ENCODE results near the gene HMGXB3.
"Not testable (repeated sequence)": the region's sequence is repeated elsewhere in the genome, so short reads cannot be mapped to it uniquely, and the experiment has no call there.

Gene HMGXB3

DNA sequence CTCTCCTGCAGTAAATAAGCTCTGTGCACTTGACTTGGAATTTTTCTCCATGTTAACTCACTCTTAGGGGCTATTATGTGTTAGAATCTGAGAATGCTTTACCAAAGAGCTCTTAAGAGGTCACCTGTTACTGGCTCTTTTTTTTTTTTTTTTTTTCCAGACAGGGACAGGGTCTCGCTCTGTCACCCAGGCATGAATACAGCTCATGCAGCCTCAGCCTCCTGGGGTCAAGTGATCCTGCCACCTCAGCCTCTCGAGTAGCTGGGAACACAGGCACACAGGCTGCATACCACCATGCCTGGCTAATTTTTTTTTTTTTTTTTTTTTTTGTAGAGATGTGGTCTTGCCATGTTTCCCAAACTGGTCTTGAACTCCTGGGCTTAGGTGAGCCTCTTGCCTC lies 22.1 kb downstream of the HMGXB3 start:
- DNase-seq: no peak

- DNase-seq: no peak
Measured at GRCh38 chr5:150023136-150023535, 22.6 kb downstream of the HMGXB3 start.

DNA sequence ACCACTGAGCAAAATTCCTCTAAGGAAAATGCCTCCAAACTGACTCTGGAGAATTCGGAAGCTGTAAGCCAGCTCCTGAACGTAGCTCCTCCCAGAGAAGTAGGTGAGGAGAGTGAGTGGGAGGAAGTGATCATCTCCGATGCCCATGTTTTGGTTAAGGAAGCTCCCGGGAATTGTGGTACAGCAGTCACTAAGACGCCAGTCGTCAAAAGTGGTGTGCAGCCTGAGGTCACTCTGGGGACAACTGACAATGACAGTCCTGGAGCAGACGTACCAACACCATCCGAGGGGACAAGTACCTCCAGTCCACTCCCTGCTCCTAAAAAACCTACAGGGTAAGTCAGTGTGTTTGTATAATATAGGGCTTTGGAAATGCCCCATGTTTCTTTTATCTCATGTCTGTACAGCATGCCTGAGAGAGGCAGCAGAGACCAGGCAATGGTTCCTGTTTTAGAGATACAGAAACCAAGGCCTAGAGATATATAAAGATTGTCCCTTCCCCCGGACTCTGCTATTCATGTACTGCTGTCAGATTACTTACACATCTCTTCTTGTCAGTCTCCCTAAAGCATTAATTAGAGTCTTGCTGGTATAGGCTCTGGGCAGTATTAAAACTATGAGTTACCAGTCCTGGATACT lies 23.9 kb downstream of the HMGXB3 start:
- DNase-seq: no peak

- no peak for DNase-seq
Measured at GRCh38 chr5:150026682-150027172, 26.2 kb downstream of the HMGXB3 start.

DNA sequence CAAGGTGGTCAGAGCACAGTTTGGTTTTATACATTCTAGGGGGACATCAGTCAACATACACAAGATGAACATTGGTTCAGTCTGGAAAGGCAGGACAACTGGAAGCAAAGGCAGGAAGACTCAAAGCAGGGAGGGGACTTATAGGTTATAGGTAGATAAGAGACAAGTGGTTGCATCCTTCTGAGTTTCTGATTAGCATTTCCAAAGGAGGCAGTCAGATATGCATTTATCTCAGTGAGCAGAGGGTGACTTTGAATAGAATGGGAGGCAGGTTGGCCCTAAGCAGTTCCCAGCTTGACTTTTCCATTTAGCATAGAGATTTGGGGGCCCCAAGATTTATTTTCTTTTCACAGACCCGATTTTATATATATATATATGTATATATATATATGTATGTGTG lies 27.5 kb downstream of the HMGXB3 start:
- not testable (repeated sequence) for DNase-seq

GRCh38 chr5:150033334-150033733 lies 32.8 kb downstream of the HMGXB3 start:
- no peak for DNase-seq

- no peak for DNase-seq
Measured at GRCh38 chr5:150034662-150035061, 34.1 kb downstream of the HMGXB3 start.

GRCh38 chr5:150035139-150035895 lies 34.8 kb downstream of the HMGXB3 start:
- no peak for DNase-seq

- DNase-seq: no peak
Measured at GRCh38 chr5:150036513-150036912, 36.0 kb downstream of the HMGXB3 start.

- DNase-seq: no peak
Measured at GRCh38 chr5:150038547-150038946, 38.0 kb downstream of the HMGXB3 start.

- no peak for DNase-seq
Measured at GRCh38 chr5:150042459-150042858, 41.9 kb downstream of the HMGXB3 start.

- no peak for DNase-seq
Measured at GRCh38 chr5:150043657-150044328, 43.3 kb downstream of the HMGXB3 start.

GRCh38 chr5:150044329-150044681 lies 43.8 kb downstream of the HMGXB3 start:
- DNase-seq: no peak

DNA sequence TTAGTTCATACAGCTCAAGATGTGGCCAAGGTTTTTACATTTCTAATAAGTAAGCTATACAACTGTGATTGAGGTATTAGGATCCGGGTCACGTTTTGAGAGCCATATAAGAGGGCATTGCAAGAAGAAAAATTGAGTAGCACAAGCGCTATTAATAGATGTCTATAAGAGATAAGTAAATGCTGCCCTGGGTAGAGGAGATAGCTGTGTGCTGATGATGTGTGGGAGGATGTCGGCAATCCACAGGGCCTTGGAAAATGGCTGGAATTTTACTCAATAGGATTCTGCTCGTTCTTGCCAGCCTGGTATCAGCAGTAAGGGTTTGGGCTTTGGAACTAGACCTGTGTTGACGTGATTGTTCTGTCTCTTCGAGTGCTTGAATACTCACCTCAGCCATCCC lies 44.2 kb downstream of the HMGXB3 start:
- no peak for DNase-seq

- DNase-seq: no peak
Measured at GRCh38 chr5:150045549-150045948, 45.0 kb downstream of the HMGXB3 start.

DNA sequence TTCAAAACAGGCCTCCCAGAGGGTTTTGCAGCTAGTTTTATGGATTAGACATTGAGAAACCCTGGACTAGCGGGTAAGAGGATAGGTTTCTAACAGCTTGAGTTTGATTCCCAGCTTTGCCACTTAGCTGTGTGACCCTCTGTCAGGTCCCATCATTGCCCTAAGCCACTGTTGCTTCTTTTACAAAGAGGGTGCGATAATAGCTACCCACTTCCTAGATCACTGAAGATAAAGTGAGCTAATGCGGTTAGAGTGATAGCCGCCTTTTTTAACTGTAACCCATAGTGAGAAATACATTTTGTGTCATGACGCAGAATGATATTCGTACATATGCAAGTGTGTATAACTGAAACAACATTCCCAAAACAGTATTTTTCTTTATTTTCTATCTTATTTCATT lies 45.5 kb downstream of the HMGXB3 start:
- DNase-seq: no peak

GRCh38 chr5:150050172-150050811 lies 49.8 kb downstream of the HMGXB3 start:
- not testable (repeated sequence) for DNase-seq

- DNase-seq: no peak
Measured at GRCh38 chr5:150051657-150052195, 51.2 kb downstream of the HMGXB3 start.

DNA sequence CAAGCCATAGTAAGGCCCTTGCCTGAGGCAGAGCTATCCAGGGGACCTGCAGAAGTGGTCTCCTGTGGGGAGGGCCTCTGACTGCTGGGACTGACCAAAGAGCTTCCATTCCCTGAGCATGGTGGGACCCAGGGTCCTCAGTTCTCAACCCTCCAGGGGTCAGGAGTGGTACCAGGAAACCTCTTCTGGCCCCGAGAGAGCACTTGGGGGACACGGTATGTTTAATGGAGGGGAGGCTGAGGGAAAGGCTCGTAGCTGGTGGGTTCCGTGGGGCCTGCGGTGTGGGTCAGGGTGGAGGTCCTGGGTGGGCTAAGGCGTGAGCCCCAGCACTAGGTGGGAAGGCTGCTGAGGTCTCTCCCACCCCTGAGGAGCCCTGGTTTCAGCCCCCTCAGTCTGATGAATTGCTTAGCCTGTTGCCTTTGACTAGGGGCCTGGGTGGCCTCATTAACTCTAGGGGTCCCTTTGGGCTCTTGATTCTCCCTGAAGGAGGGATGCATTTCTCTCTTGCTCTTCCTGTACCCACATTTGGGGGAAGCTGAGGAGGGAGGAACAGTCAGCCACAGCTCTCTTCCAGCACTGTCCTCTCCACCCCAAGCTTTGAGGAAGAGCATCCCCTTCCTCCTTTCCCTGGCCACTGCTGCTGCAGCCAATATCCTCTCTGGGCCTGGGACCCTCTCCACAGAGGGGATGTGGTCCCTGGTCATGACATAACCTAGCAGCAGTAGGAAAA lies 51.9 kb downstream of the HMGXB3 start:
- no peak for DNase-seq

DNA sequence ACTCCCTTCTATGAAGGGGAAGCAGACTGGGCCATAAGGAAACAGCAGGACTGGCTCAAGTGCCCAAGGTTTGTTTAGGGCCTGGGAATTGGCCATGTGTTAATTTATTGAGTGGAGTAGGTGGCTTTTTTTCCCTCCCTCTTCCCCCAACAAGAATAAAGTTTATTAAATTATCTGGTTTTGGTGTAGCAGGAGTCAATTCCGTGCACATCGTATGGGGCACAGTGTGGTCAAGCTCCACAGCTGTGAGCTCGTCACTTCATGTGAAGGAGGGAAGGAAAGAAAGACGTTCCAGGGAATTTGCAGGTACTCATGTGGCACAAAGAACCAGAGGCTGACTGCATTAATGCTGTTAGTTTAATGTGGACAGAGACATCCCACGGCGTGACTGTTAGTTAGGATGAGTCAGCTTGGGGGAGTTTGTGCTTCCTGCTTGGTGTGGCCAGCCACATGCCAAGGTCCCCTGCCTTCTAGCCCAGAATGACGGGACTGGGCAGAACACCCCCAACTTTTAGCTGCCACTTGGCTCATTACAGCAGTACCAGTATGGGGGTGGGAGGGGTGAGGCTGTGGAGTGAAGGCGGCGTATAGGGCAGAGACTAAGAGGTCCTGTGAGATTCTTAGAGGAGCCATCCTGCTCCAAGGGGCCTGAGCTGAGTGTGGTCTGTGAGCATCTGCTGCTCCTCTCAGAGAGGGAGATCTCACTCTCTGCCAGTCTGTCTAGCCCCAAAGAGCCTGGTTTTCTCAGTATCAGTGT lies 52.6 kb downstream of the HMGXB3 start:
- DNase-seq: no peak

GRCh38 chr5:150053713-150054392 lies 53.3 kb downstream of the HMGXB3 start:
- no peak for DNase-seq

Measured in stimulated activated CD4-positive, alpha-beta T cell treated with anti-CD3 and anti-CD28 coated beads, Interleukin-2, amount 100 ng/mL, for 48 hours (primary cell).